PC-3 (cell line): ENCODE data around the gene NPAS1. TPM values are rescaled to one million over a fixed set of nuclear protein-coding genes. Genes with fewer than 3 reads are reported as not detected.
"Not testable (repeated sequence)": the region's sequence is repeated elsewhere in the genome, so short reads cannot be mapped to it uniquely, and the experiment has no call there.

Experiments used
- ATAC-seq: fragments of 200-7000 bp; cut with Tn5 transposase; 2 replicates; pipeline ENCODE4 v1.9.1; 2020; ENCODE audit warnings: mild to moderate bottlenecking, moderate library complexity
- BruUV-seq: library from RNA; stranded (reverse); fragments of 400-500 nt; replicated peaks from 2 replicates; lab custom pipeline; 2021; lab: Mats Ljungman, UMichigan
- CTCF ChIA-PET: fragments of 300-600 bp; sonication (Branson Sonifier 250); formaldehyde crosslinking; loops from one replicate; lab custom pipeline; 2022; ENCODE audit warnings: antibody characterized with exemption; lab: Charles Lee
- POLR2A ChIA-PET: fragments of 300-600 bp; sonication (Branson Sonifier 250); formaldehyde crosslinking; loops from one replicate; lab custom pipeline; 2022; ENCODE audit warnings: antibody characterized with exemption; ENCODE audit not compliant: unreplicated experiment; lab: Charles Lee
- DNase-seq: peaks from one replicate; pipeline ENCODE4 v3.0.0-alpha.2; 2015
- H2AFZ ChIP-seq: fragments of 300-600 bp; sonication (generic); 2 replicates; pipeline ENCODE4 v1.6.0; 2016; ENCODE audit warnings: antibody characterized with exemption, low read length
- H3F3A ChIP-seq: fragments of 300-600 bp; sonication (generic); one replicate; pipeline ENCODE4 v1.6.0; 2017; ENCODE audit warnings: antibody characterized with exemption, low read length, control low read depth, mild to moderate bottlenecking; ENCODE audit not compliant: unreplicated experiment
- H3K27ac ChIP-seq: fragments of 300-600 bp; sonication (generic); 2 replicates; pipeline ENCODE4 v1.5.1; 2016; ENCODE audit warnings: mild to moderate bottlenecking, low read length
- H3K27me3 ChIP-seq: fragments of 300-600 bp; sonication (generic); 2 replicates; pipeline ENCODE4 v1.6.1; 2016; ENCODE audit warnings: low read length, mixed read lengths
- H3K36me3 ChIP-seq: fragments of 300-600 bp; sonication (generic); 2 replicates; pipeline ENCODE4 v1.6.1; 2016; ENCODE audit warnings: low read depth, mixed run types, low read length, mixed read lengths
- H3K4me1 ChIP-seq: fragments of 300-600 bp; sonication (generic); 2 replicates; pipeline ENCODE4 v1.5.1; 2016; ENCODE audit warnings: low read length; ENCODE audit not compliant: insufficient read depth
- H3K4me2 ChIP-seq: fragments of 300-600 bp; sonication (generic); 2 replicates; pipeline ENCODE4 v1.6.0; 2016; ENCODE audit warnings: low read length
- H3K4me3 ChIP-seq: fragments of 300-600 bp; sonication (generic); 2 replicates; pipeline ENCODE4 v1.5.1; 2016; ENCODE audit warnings: mild to moderate bottlenecking, low read length, mixed read lengths
- H3K79me2 ChIP-seq: fragments of 300-600 bp; sonication (generic); 2 replicates; pipeline ENCODE4 v1.6.1; 2017; ENCODE audit warnings: low read length, mixed read lengths
- H3K9ac ChIP-seq: fragments of 300-600 bp; sonication (generic); 2 replicates; pipeline ENCODE4 v1.6.0; 2016; ENCODE audit warnings: mild to moderate bottlenecking, low read length
- H3K9me2 ChIP-seq: fragments of 300-600 bp; sonication (generic); replicated peaks from 2 replicates; pipeline ENCODE4 v1.6.1; 2016; ENCODE audit warnings: mixed run types, low read length, mixed read lengths
- H3K9me3 ChIP-seq: fragments of 300-600 bp; sonication (generic); 2 replicates; pipeline ENCODE4 v1.6.1; 2016; ENCODE audit warnings: low read length, mixed read lengths
- H4K20me1 ChIP-seq: fragments of 300-600 bp; sonication (generic); 2 replicates; pipeline ENCODE4 v1.6.1; 2016; ENCODE audit warnings: low read length, mixed read lengths
- CTCF ChIP-seq: fragments of 300-600 bp; sonication (generic); conservative IDR thresholded peaks from 2 replicates; pipeline ENCODE4 v1.5.1; 2017; ENCODE audit warnings: antibody characterized with exemption, low read depth, mild to moderate bottlenecking, low read length
- EZH2 ChIP-seq: fragments of 300-600 bp; sonication (generic); IDR thresholded peaks from one replicate; pipeline ENCODE4 v1.6.1; 2017; ENCODE audit warnings: antibody characterized with exemption, mild to moderate bottlenecking, low read length; ENCODE audit not compliant: unreplicated experiment
- EZH2phosphoT487 ChIP-seq: fragments of 300-600 bp; sonication (generic); IDR thresholded peaks from 2 replicates; pipeline ENCODE4 v1.6.1; 2018; ENCODE audit warnings: mild to moderate bottlenecking, antibody characterized with exemption, low read length, borderline replicate concordance
- intact Hi-C: fragments of 100-400 bp; cut with micrococcal nuclease; formaldehyde crosslinking; loops from 2 replicates; pipeline ENCODE4 v1.9.0; 2023
- total RNA-seq: library from RNA; depleted of rRNA; stranded (reverse); fragments of >200 nt; gene quantifications from 2 replicates; pipeline ENCODE4 v1.2.3, GENCODE V29; 2014

The NPAS1 gene
- total RNA-seq, 1 experiment from 2014 or later = 1.6 TPM

DNA sequence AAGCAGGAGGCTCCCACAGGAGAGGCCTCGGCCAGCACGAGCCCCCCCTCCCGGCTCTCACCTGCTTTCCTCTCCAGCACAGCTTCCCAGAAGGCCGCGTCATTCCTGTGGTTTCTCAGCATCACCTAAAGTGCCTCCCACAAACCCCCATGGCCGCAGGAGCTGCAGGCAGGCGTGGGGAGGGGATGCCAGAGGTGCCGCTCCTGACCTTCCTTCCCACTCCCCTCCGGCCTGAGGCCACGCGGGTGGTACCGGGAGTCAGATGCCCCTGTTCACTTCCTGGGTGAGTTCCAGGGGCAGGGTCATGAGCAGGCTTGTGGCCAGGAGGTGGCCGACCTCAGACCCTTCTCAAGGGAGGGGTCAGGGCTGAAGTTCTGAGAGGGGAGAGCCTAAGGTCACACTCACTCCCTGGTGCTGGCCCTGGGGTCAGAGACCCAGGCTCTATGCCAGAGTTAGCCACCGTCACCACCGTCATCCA lies 14.4 kb upstream of the NPAS1 start:
- H3F3A ChIP-seq = no peaks in the 10 kb centered on the region
- POLR2A ChIA-PET = no interaction called here
- intact Hi-C loops = no loop called here
- no peaks in the 10 kb centered on the region for H4K20me1 ChIP-seq
- no peak for TF ChIP-seq EZH2phosphoT487
- no peak for TF ChIP-seq CTCF
- no peak for TF ChIP-seq EZH2
- no peak overlapping the region for H3K27ac ChIP-seq
- H3K36me3 ChIP-seq = no peaks in the 10 kb centered on the region; the same call in 1 of the 2 replicates
- H3K4me1 ChIP-seq = no peaks in the 10 kb centered on the region
- no peak for DNase-seq
- no peaks in the 10 kb centered on the region for H3K79me2 ChIP-seq
- H3K4me2 ChIP-seq = no peak overlapping the region
- ATAC-seq = no peak
- CTCF ChIA-PET = no interaction called here
- no peak overlapping the region for H3K4me3 ChIP-seq
- no peaks in the 10 kb centered on the region for H3K9me2 ChIP-seq
- H3K27me3 ChIP-seq = no peaks in the 10 kb centered on the region
- H3K9me3 ChIP-seq = no peaks in the 10 kb centered on the region
- no TSS peak for BruUV-seq
- no peak overlapping the region for H2AFZ ChIP-seq
- H3K9ac ChIP-seq = no peak overlapping the region

DNA sequence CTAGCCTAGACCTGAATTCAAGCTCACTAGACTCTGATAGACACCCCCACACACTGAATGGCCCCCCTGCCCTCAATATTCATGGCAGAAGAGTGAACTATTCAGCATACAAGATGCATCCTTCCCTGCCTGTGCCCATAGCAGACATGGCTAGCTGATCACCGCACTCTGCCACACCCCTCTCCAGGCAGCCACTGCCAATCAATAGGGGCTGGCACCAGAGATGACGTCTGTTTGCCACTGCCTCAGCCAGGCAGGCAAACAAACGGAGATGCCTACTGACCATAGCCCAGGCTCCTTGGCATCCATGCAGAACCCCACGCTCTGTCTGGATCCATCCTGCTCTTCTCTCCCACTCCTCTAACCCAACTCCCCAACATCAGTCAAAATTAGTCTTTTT lies 13.8 kb upstream of the NPAS1 start:
- BruUV-seq = no TSS peak
- Histone ChIP-seq H3K27me3 (no peaks in the 10 kb centered on the region), H3K9me3 (no peaks in the 10 kb centered on the region), H3K79me2 (no peaks in the 10 kb centered on the region), H3K4me3 (no peak overlapping the region), H4K20me1 (no peaks in the 10 kb centered on the region), H3K4me1 (no peaks in the 10 kb centered on the region), H3K4me2 (no peak overlapping the region), H3K9ac (no peak overlapping the region), H3F3A (no peaks in the 10 kb centered on the region), H3K36me3 (no peaks in the 10 kb centered on the region; the same call in 1 of the 2 replicates), H2AFZ (no peak overlapping the region), H3K27ac (no peak overlapping the region), H3K9me2 (no peaks in the 10 kb centered on the region)
- intact Hi-C loops = no loop called here
- peak; percentile 26 for DNase-seq
- TF ChIP-seq EZH2phosphoT487 (no peak), CTCF (no peak), EZH2 (no peak)
- ChIA-PET CTCF (no interaction called here), POLR2A (no interaction called here)
- ATAC-seq = peak; percentile 54; the same call in 1 of the 2 replicates

DNA sequence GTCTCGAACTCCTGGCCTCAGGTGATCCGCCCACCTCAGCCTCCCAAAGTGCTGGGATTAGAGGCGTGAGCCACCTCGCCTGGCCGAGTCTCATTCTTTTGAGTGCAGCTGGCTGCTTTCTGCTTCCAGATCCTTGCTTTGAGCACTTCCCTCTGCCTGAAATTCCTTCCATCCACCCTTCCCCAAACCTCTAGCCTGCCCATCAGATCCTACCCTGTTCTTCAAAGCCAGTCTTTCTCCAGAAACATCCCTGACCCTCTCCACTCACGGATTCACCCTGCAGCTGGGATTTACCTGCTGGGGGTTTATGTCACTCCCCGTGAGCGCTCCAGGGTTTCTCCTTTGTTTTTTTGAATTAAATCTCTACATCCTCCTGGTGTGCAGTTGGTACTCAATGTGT lies 13.1 kb upstream of the NPAS1 start:
- H4K20me1 ChIP-seq = no peaks in the 10 kb centered on the region
- no peaks in the 10 kb centered on the region for H3F3A ChIP-seq
- CTCF ChIA-PET = no interaction called here
- H3K4me2 ChIP-seq = no peak overlapping the region
- no peaks in the 10 kb centered on the region for H3K9me3 ChIP-seq
- H3K27ac ChIP-seq = no peak overlapping the region
- no peak overlapping the region for H3K9ac ChIP-seq
- no TSS peak for BruUV-seq
- no peaks in the 10 kb centered on the region for H3K27me3 ChIP-seq
- no peaks in the 10 kb centered on the region for H3K36me3 ChIP-seq
- no peaks in the 10 kb centered on the region for H3K4me1 ChIP-seq
- H3K9me2 ChIP-seq = no peaks in the 10 kb centered on the region
- no peaks in the 10 kb centered on the region for H3K79me2 ChIP-seq
- DNase-seq = no peak
- no peak overlapping the region for H3K4me3 ChIP-seq
- POLR2A ChIA-PET = no interaction called here
- intact Hi-C loops = no loop called here
- TF ChIP-seq EZH2 (no peak), EZH2phosphoT487 (no peak), CTCF (no peak)
- ATAC-seq = no peak
- no peak overlapping the region for H2AFZ ChIP-seq

DNA sequence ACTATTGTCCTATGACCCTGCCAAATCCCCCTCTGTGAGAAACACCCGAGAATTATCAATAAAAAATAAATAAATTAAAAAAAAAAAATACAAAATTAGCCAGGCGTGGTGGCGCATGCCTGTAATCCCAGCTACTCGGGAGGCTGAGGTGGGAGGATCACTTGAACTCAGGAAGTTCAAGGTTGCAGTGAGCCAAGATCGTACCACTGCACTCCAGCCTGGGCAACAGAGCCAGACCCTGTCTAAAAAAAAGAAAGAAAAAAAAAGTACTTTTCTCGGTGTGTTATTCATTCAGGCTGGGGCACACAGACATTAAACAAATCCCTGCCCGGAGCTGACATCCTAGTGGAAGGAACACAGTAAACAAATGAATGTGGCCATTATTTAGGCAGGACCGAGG lies 9.1 kb upstream of the NPAS1 start:
- H4K20me1 ChIP-seq, POLR2A ChIA-PET, BruUV-seq, H3K36me3 ChIP-seq, H3K27ac ChIP-seq, H3K79me2 ChIP-seq, H3F3A ChIP-seq, intact Hi-C loops, H3K4me3 ChIP-seq, H2AFZ ChIP-seq, H3K4me2 ChIP-seq, H3K27me3 ChIP-seq, H3K4me1 ChIP-seq, DNase-seq, H3K9me3 ChIP-seq, CTCF ChIA-PET, H3K9ac ChIP-seq, ATAC-seq, H3K9me2 ChIP-seq: not testable (repeated sequence)
